Measurements from ENCODE around the gene CEACAM16.
"Not testable (repeated sequence)": the region's sequence is repeated elsewhere in the genome, so short reads cannot be mapped to it uniquely, and the experiment has no call there.

CEACAM16 gene

GRCh38 chr19:44677019-44677811, 21.7 kb upstream of the CEACAM16 start:
- no peak for DNase-seq (ENCODE audit: low spot score)

GRCh38 chr19:44680536-44680935, 18.4 kb upstream of the CEACAM16 start:
- no peak for DNase-seq (ENCODE audit: low spot score)

GRCh38 chr19:44681992-44682790, 16.8 kb upstream of the CEACAM16 start:
- no peak for DNase-seq (ENCODE audit: low spot score)

GRCh38 chr19:44682807-44683206, 16.1 kb upstream of the CEACAM16 start:
- no peak for DNase-seq (ENCODE audit: low spot score)

GRCh38 chr19:44683434-44684210, 15.3 kb upstream of the CEACAM16 start:
- no peak for DNase-seq (ENCODE audit: low spot score)

GRCh38 chr19:44684396-44684795, 14.6 kb upstream of the CEACAM16 start:
- not testable (repeated sequence) for DNase-seq (ENCODE audit: low spot score)

- DNase-seq (ENCODE audit: low spot score): no peak
These were observed 13.8 kb upstream of the CEACAM16 start for GRCh38 chr19:44684892-44685863.

GRCh38 chr19:44685877-44686276, 13.1 kb upstream of the CEACAM16 start:
- no peak for DNase-seq (ENCODE audit: low spot score)

GRCh38 chr19:44686896-44687295, 12.1 kb upstream of the CEACAM16 start:
- no peak for DNase-seq (ENCODE audit: low spot score)

- DNase-seq (ENCODE audit: low spot score): no peak
These were observed 11.1 kb upstream of the CEACAM16 start for GRCh38 chr19:44687888-44688287.

- DNase-seq (ENCODE audit: low spot score): no peak
These were observed 9.4 kb upstream of the CEACAM16 start for GRCh38 chr19:44689290-44690130.

- no peak for DNase-seq (ENCODE audit: low spot score)
These were observed 8.9 kb upstream of the CEACAM16 start for GRCh38 chr19:44690131-44690440.

- no peak for DNase-seq (ENCODE audit: low spot score)
These were observed 6.6 kb upstream of the CEACAM16 start for GRCh38 chr19:44692379-44692721.

GRCh38 chr19:44694184-44694579, 4.8 kb upstream of the CEACAM16 start:
- no peak for DNase-seq (ENCODE audit: low spot score)

GRCh38 chr19:44696939-44697669, 1.8 kb upstream of the CEACAM16 start:
- no peak for DNase-seq (ENCODE audit: low spot score)

GRCh38 chr19:44697670-44698034, 1.3 kb upstream of the CEACAM16 start:
- no peak for DNase-seq (ENCODE audit: low spot score)

GRCh38 chr19:44700547-44700946, 1.6 kb downstream of the CEACAM16 start:
- no peak for DNase-seq (ENCODE audit: low spot score)

GRCh38 chr19:44701228-44701627, 2.3 kb downstream of the CEACAM16 start:
- no peak for DNase-seq (ENCODE audit: low spot score)

- DNase-seq (ENCODE audit: low spot score): no peak
These were observed 3.7 kb downstream of the CEACAM16 start for GRCh38 chr19:44702551-44703176.

All from HuH-7.5 (cell line).